Activated CD4-positive, alpha-beta T cell treated with anti-CD3 and anti-CD28 coated beads for 48 hours (primary cell): ENCODE data around the gene GGTLC3.
"Not testable (repeated sequence)": the region's sequence is repeated elsewhere in the genome, so short reads cannot be mapped to it uniquely, and the experiment has no call there.

Source experiments
- DNase-seq: peaks from one replicate; pipeline ENCODE4 v3.0.0-alpha.2; 2020

GGTLC3 gene

DNA sequence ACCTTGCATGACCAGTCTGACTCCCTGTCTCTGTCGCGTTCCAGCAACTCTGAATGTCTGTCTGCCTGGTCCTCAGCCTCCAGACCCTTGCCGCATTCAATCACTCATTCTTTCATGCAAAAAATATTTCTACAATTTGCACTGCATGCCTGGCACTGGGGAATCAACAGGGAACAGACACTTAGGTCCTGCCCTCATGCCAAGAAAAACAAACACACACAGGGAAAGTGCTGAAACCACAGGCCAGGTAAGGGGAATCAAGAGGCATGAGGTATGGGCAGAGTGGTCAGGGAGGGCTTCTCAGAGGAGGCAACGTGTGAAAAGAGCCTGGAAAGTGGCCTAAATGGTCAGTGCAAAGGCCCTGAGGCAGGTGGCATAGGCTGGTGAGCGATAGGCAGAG is at the start of gene GGTLC3:
Gene GGTLC3, minus strand, starts transcription at position 101 of the 400 bp plus-strand sequence. CDS start 264 bp downstream, outside the sequence.
- not testable (repeated sequence) for DNase-seq

- not testable (repeated sequence) for DNase-seq
Measured at GRCh38 chr22:18560099-18560974, 42.4 kb upstream of the GGTLC3 start.

DNA sequence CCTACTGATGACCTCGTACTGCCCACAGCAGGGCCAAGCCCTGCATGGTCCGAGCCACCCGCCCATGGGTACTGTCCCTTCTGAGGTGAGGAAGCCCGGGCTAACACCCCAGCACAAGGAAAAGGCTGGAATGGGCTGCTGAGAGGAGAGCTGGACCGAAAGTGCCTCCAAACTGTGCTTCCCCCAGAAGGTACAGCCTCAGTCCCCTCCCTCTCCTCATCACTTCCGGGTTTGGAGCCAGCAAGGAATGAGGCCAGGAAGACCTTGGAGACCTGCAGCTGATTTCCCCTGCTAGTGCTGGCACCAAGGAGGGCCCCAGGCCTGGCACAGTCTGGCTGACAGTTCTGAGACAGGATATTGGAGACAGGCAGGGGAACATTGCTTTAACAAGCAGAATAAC is 41.0 kb upstream of the GGTLC3 start:
- not testable (repeated sequence) for DNase-seq

GRCh38 chr22:18558516-18558915 is 40.6 kb upstream of the GGTLC3 start:
- DNase-seq: not testable (repeated sequence)

GRCh38 chr22:18554280-18555256 is 36.6 kb upstream of the GGTLC3 start:
- DNase-seq: not testable (repeated sequence)

DNA sequence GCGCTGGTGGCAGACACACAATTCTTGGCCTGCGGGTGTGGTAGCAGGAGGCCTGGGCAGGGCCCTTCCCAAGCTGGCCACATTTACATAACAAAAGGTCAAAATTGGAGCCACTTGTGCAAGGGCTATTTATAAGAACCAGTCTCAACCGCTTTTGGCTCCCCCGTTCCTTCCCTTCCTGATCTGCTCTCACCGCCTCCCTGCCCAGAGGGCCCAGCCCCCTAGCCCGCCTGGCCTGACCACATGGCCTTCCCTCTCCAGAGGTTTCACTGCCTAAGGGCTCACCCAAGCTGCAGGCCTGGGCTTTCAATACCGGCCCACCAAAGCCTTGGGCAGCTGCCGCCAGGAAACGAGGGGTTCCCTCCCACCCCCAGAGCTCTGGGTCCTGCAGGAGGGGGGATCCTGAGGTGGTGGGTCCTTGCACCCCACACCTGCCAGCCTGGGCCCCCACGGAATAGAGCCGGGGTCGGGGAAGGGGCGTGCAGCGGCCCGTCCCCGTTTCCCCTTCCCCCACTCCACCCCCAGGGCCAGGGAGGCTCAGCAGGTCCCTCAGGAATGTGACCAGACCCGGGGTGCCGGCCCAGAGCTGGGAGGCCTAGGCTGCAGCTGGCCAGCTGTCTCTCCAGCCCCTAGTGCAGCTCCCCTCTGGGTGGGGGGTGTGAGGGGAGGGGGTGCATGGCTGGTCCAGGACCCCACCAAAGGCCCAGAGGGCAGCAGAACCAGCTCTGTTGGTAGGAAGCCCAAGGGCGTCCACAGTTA is 35.1 kb upstream of the GGTLC3 start:
- not testable (repeated sequence) for DNase-seq

DNA sequence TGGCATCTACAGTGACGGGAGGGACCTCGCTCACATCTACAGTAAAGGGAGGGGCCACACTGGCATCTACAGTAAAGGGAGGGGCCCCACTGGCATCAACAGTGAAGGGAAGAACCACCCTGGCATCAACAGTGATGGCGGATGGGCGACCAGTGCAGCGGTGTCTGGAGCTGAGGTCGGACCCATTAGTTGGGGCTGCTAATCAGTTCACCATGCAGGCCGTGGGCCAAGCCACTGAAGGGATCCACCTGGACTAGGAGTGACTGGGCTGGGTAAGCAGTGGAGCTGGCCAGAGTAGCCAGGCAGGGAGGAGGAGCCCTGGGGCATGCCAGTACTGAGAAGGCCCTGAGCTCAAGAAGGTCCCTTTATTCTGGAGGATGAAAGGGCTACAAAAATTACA is 33.1 kb upstream of the GGTLC3 start:
- not testable (repeated sequence) for DNase-seq

GRCh38 chr22:18549458-18550179 is 31.7 kb upstream of the GGTLC3 start:
- DNase-seq: not testable (repeated sequence)

DNA sequence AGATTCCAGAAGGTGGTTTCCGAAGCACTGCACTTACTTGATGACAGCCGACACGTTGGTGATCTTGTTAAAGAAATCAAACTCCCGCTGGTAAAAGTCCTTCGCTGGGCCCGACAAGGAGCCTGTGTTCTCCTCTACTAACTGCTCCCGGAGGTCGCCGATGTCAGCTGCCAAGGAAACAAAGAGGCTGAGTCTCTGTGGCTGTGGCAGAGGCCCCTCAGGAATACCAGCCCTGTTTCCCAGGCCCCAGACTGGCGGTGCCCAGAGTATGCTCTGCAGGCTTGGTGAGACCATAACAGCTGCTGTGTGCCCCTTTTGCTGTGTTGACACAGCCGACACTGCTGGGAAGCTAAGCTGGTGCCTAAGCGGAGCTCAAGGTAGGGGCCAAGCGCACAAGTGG is 26.7 kb upstream of the GGTLC3 start:
- DNase-seq: not testable (repeated sequence)

DNA sequence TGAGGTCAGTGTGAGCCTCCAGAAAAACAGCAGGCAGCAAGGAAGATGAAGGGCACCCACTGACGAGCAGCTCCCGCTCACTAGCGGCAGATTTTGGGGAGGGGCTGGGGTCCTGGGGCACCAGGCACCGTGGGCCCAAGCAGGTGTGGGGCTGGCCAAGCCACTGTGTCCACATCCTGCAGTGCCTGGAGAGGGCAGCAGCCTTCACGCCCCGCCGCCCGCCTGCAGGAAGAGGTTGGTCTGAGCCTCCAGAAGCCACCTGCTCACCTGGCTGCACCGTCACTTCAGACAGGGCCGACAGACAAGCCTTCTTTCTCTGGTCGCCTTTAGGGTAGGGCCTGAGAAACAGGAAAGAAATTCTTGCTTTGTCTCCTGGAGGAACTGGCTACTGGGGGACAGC is 25.4 kb upstream of the GGTLC3 start:
- not testable (repeated sequence) for DNase-seq

DNA sequence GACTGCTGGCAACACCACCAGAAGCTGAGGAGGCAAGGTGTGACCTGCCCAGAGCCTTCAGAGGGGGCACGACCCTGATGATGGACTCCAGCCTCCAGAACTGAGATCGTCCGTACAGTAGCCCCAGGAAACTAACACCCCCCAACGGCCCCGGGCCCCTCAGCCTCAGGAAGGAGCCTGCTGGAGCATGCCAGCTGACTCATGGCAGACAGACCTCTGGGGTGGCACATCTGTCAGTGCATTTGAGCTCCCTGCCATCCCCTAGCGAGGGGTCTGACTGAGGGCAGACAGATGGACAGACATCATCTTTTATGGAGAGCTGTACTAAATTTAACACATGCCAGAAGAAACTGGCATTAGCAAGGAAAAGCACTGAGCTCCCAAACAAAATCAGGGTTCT is 22.0 kb upstream of the GGTLC3 start:
- not testable (repeated sequence) for DNase-seq

DNA sequence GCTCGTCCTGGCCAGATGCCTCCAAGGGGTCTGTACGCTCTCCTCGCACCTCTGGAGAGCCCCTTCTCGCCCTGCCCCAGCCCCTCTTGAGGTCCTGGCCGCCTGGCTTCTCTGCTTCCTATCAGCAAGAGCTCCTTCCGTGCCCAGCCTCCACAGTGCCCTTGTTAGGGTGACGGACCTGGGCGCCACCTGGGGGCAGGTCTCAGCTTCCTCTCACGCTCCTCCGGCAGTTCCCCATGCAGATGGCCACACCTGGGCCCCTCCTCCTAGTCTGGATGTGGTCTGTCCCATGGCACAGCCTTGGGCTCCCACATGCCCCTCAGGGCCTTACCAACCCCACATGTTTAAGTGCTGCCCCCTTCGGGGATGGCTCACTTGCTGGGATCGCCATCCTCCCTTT is 16.4 kb upstream of the GGTLC3 start:
- DNase-seq: not testable (repeated sequence)

GRCh38 chr22:18533633-18534032 is 15.7 kb upstream of the GGTLC3 start:
- not testable (repeated sequence) for DNase-seq

GRCh38 chr22:18529416-18530145 is 11.6 kb upstream of the GGTLC3 start:
- not testable (repeated sequence) for DNase-seq

GRCh38 chr22:18528597-18529415 is 10.8 kb upstream of the GGTLC3 start:
- DNase-seq: peak; percentile 95

DNA sequence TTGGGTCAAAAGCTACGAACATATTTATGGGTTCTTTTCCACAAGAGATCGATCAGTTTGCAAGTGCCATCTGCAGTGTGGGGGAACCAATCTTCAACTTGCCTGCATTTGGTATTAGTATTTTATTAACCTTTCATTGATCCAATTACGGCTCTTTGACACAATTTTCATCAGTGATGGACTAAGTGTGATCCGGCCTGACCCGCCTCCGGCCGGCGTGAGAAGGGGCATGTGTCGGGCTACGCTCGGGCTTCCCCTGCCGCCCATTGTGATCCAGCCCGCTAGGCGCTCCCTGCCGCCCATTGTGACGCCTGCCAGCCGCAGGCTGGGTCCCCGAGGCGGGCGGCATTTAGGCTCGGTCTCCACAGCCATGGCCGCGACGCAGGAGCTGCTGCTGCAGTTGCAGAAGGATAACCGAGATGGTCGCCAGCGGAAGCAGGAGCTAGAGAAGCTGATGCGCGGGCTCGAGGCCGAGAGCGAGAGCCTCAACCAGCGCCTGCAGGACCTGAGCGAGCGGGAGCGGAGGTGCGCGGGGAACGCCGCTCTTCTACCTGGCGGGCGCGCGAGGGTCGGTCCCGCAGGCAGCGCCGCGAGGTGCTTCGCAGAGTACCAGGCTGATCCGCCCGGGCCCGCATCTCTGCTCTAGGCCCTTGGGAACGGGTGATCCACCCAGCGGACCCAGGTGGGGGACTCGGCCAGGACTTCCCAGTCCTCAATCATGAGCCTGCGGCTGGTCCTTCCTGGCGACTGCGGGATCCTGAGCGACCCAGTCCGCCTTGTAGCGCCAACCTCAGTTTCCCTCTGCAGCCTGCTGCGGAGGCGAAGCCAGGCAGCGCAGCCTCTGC is 10.0 kb upstream of the GGTLC3 start, which contains the start of gene TMEM191B:
Gene TMEM191B, plus strand, starts transcription at position 51 of the 845 bp plus-strand sequence. Its CDS starts 179 bp downstream, at position 230.
- DNase-seq: not testable (repeated sequence)

- DNase-seq: not testable (repeated sequence)
Measured at GRCh38 chr22:18523328-18523727, 5.4 kb upstream of the GGTLC3 start.

GRCh38 chr22:18522762-18523161 is 4.8 kb upstream of the GGTLC3 start:
- DNase-seq: not testable (repeated sequence)

DNA sequence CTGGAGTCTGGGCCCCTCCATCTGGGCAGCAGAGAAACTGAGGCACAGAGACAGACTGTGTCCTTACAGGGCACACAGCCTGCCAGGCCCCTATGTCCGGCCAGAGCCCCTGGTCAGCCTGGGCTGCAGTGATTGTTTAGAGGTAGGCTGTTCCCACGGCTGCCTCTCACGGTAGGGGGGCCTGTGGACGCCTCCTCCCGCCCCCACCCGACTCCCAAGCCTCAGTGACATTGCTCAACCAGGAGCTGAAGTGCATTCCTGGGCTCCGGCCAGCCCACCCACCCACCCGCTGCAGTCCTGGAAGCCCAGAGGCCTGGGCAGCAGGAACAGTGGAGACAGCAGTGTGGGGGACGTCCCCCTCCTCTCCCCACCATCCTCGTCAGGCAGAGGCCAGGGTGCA is 4.5 kb downstream of the GGTLC3 start:
- not testable (repeated sequence) for DNase-seq
